ENCODE measurements around the gene PPOX.

PPOX gene

DNA sequence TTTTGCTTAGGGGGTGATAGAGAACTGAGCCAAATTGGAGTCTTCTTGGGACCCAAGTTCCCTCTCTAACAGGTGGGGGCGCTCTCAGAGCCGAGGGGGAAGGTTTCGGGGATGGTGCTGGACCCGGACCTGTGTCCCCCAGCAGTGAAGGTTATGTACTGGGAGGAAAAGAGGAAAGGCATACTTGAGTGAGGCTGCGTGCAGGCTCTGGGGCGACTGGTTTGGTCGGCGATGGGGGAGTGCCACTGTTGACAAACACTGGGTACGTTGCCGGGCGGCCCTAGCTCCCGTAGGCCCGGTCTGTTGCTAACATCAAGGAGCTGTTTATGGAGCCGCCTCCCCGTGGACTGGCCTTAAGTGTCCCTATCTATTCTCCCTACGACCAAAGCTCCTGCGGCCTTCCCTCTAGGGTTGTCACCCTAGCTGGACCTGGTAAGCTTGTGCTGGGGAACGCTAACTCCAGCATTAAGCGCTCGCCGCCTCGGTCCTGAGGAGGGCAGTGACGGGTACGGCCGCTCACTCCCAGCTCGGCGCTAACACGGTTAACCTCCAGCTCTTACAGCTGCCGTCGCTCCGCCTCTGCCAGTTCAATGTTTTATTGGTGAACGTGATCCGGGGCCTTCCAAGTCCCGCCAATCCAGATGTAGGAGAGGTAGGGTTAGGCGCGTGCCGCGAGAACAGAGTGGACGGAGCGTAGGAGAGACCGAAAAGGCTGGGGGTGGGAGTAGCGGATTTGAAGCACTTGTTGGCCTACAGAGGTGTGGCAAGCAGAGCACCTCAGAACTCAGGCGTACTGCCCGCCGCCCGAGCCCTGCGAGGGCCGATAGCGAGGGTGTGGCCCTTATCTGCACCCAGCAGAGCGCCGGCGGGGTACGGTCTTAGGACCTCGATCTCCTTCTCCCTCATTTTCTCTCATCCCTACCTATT, at the start of gene PPOX:
Gene PPOX, plus strand, starts transcription at position 685 of the 927 bp plus-strand sequence. CDS start 422 bp downstream, outside the sequence.
- Histone ChIP-seq H3K4me1 (ENCODE audit: insufficient read depth, low read length) (peaks cover 25% of the 10 kb centered on the region), H3K9ac (ENCODE audit: low read length) (peak within 1 kb of the TSS; percentile 94), H3K36me3 (ENCODE audit: insufficient read depth, low read length) (peaks cover 57% of the 10 kb centered on the region), H3K4me3 (ENCODE audit: low read depth in 1 of 2, low read length in 2 of 2) (peak within 1 kb of the TSS; percentile 73 to 93), H3K27ac (ENCODE audit: low read depth, low read length) (peak within 1 kb of the TSS; percentile 95), H3K9me3 (ENCODE audit: low read length) (no peaks in the 10 kb centered on the region), H3K27me3 (ENCODE audit: control insufficient read depth in 1 of 2, insufficient read depth in 2 of 2, low read length in 2 of 2) (no peaks in the 10 kb centered on the region)

DNA sequence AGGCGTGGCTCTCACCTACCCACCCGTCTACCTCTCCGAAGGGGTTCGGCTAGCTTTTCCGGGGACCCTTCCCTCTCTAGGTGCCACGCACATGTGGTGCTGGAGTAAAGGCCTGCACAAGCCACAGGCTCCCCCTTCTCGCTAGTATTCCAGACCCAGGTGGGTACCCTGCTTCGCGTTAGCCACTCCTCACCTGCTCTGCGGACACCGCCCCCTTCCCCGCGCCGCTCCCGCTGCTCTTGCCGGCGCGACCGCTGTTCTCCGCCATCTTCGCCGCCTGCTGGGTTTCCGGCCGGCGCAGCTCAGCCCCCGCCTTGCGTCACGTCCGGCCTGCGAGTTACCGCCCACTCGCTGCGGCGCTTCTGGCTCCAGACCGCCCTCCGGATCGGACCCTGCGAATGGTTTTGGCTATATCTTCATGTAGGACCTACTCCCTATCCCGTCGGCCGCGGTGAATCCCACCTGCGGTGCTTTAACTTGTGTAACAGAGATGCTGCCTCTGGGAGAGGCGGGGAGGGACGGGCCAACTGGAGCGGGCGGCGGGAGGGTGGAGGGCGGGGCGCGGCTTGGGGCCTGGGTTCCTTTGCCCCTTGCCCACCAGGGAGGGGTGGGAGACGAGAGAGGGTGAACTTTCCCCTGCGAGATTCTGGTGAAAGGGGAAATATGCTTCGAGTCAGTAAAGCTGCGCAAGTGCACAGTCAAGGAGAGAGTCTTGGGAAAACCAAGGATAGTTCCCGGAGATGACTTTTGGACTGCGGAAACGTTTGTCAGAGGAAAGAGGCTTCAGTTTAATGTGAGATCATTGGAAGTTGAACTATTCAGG, 48.3 kb upstream of the PPOX start, which contains the start of the genes NIT1 and PFDN2:
Gene NIT1, plus strand, starts transcription at position 347 of the 823 bp plus-strand sequence. Its CDS starts 72 bp downstream, at position 419.
Gene PFDN2, minus strand, starts transcription at position 279 of the 823 bp plus-strand sequence. Its CDS starts 11 bp downstream, at position 268.
- H3K27me3 ChIP-seq (ENCODE audit: control insufficient read depth in 1 of 2, insufficient read depth in 2 of 2, low read length in 2 of 2): no peaks in the 10 kb centered on the region
- no peaks in the 10 kb centered on the region for H3K9me3 ChIP-seq (ENCODE audit: low read length)
- peak within 1 kb of the TSS; percentile 87 for H3K9ac ChIP-seq (ENCODE audit: low read length)
- H3K4me3 ChIP-seq (ENCODE audit: low read depth in 1 of 2, low read length in 2 of 2): peak within 1 kb of the TSS; percentile 96 to 99
- H3K4me1 ChIP-seq (ENCODE audit: insufficient read depth, low read length): peaks cover 43% of the 10 kb centered on the region
- peak within 1 kb of the TSS; percentile 99 for H3K27ac ChIP-seq (ENCODE audit: low read depth, low read length)
- H3K36me3 ChIP-seq (ENCODE audit: insufficient read depth, low read length): peaks cover 32% of the 10 kb centered on the region

DNA sequence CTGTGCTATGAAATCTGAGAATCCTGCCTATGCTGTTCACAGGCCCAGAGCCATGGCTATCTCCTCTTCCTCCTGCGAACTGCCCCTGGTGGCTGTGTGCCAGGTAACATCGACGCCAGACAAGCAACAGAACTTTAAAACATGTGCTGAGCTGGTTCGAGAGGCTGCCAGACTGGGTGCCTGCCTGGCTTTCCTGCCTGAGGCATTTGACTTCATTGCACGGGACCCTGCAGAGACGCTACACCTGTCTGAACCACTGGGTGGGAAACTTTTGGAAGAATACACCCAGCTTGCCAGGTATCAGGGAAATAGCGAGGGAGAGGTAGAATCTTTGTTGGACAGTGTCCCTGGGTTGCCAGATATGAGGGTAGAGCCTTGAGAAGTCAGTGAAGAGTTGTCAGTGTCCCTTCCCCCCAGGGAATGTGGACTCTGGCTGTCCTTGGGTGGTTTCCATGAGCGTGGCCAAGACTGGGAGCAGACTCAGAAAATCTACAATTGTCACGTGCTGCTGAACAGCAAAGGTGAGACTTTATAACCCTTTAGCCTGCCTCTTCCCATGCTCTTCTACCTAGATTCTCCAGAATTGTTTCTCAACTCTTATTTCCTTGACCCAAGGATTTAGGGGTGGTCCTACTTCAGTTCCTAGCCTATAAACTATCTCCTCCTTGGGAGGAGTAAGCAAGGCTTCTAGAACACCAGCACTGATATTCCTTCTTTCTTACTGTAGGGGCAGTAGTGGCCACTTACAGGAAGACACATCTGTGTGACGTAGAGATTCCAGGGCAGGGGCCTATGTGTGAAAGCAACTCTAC, 46.9 kb upstream of the PPOX start:
- Histone ChIP-seq H3K4me3 (ENCODE audit: low read depth in 1 of 2, low read length in 2 of 2) (peak overlapping the region; percentile 96 to 99), H3K36me3 (ENCODE audit: insufficient read depth, low read length) (peaks cover 44% of the 10 kb centered on the region), H3K4me1 (ENCODE audit: insufficient read depth, low read length) (peaks cover 43% of the 10 kb centered on the region), H3K9me3 (ENCODE audit: low read length) (no peaks in the 10 kb centered on the region), H3K27ac (ENCODE audit: low read depth, low read length) (peak overlapping the region; percentile 99), H3K27me3 (ENCODE audit: control insufficient read depth in 1 of 2, insufficient read depth in 2 of 2, low read length in 2 of 2) (no peaks in the 10 kb centered on the region), H3K9ac (ENCODE audit: low read length) (peak overlapping the region; percentile 87)

GRCh38 chr1:161121042-161121650, 45.1 kb upstream of the PPOX start:
- Histone ChIP-seq H3K9ac (ENCODE audit: low read length) (no peak overlapping the region), H3K4me3 (ENCODE audit: low read depth in 1 of 2, low read length in 2 of 2) (no peak overlapping the region), H3K27me3 (ENCODE audit: control insufficient read depth in 1 of 2, insufficient read depth in 2 of 2, low read length in 2 of 2) (no peaks in the 10 kb centered on the region), H3K27ac (ENCODE audit: low read depth, low read length) (no peak overlapping the region), H3K4me1 (ENCODE audit: insufficient read depth, low read length) (peaks cover 35% of the 10 kb centered on the region), H3K36me3 (ENCODE audit: insufficient read depth, low read length) (peaks cover 47% of the 10 kb centered on the region), H3K9me3 (ENCODE audit: low read length) (no peaks in the 10 kb centered on the region)

- peaks cover 52% of the 10 kb centered on the region for H3K36me3 ChIP-seq (ENCODE audit: insufficient read depth, low read length)
- no peaks in the 10 kb centered on the region for H3K9me3 ChIP-seq (ENCODE audit: low read length)
- no peak overlapping the region for H3K4me3 ChIP-seq (ENCODE audit: low read depth in 1 of 2, low read length in 2 of 2)
- no peak overlapping the region for H3K9ac ChIP-seq (ENCODE audit: low read length)
- H3K4me1 ChIP-seq (ENCODE audit: insufficient read depth, low read length): peaks cover 28% of the 10 kb centered on the region
- H3K27me3 ChIP-seq (ENCODE audit: control insufficient read depth in 1 of 2, insufficient read depth in 2 of 2, low read length in 2 of 2): no peaks in the 10 kb centered on the region
- H3K27ac ChIP-seq (ENCODE audit: low read depth, low read length): no peak overlapping the region
Measured at GRCh38 chr1:161121834-161122233, 44.4 kb upstream of the PPOX start.

GRCh38 chr1:161122967-161123366, 43.3 kb upstream of the PPOX start:
- Histone ChIP-seq H3K9ac (ENCODE audit: low read length) (no peak overlapping the region), H3K36me3 (ENCODE audit: insufficient read depth, low read length) (peaks cover 60% of the 10 kb centered on the region), H3K4me3 (ENCODE audit: low read depth in 1 of 2, low read length in 2 of 2) (no peak overlapping the region), H3K9me3 (ENCODE audit: low read length) (no peaks in the 10 kb centered on the region), H3K27me3 (ENCODE audit: control insufficient read depth in 1 of 2, insufficient read depth in 2 of 2, low read length in 2 of 2) (no peaks in the 10 kb centered on the region), H3K4me1 (ENCODE audit: insufficient read depth, low read length) (peaks cover 27% of the 10 kb centered on the region), H3K27ac (ENCODE audit: low read depth, low read length) (no peak overlapping the region)

- H3K4me1 ChIP-seq (ENCODE audit: insufficient read depth, low read length): peaks cover 35% of the 10 kb centered on the region
- peaks cover 43% of the 10 kb centered on the region for H3K36me3 ChIP-seq (ENCODE audit: insufficient read depth, low read length)
- H3K27ac ChIP-seq (ENCODE audit: low read depth, low read length): no peak overlapping the region
- no peaks in the 10 kb centered on the region for H3K9me3 ChIP-seq (ENCODE audit: low read length)
- no peaks in the 10 kb centered on the region for H3K27me3 ChIP-seq (ENCODE audit: control insufficient read depth in 1 of 2, insufficient read depth in 2 of 2, low read length in 2 of 2)
- no peak overlapping the region for H3K4me3 ChIP-seq (ENCODE audit: low read depth in 1 of 2, low read length in 2 of 2)
- H3K9ac ChIP-seq (ENCODE audit: low read length): no peak overlapping the region
Measured at GRCh38 chr1:161127649-161128048, 38.6 kb upstream of the PPOX start.

GRCh38 chr1:161128591-161129420, 37.4 kb upstream of the PPOX start:
- H3K4me1 ChIP-seq (ENCODE audit: insufficient read depth, low read length): peaks cover 42% of the 10 kb centered on the region

DNA sequence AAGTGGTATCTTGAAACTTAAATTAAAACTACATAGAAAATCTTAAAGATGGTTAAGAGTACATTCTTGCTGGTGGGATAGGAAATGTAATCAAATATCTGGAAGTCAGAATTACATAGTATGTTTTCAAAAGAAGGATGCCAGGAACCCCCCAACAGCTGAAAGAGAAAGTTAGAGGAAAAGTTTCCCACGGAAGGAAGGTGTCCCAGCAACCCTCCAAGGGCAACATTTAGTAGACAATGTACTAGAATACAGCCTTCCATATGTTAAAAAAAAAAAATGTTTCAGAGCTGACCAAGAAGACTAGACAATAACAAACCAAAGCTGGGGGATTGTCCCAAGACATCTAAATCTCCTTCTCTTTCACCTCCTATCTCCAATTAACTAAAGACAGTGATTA, 36.0 kb upstream of the PPOX start:
- Histone ChIP-seq H3K4me3 (ENCODE audit: low read depth in 1 of 2, low read length in 2 of 2) (no peak overlapping the region), H3K4me1 (ENCODE audit: insufficient read depth, low read length) (peaks cover 45% of the 10 kb centered on the region), H3K9me3 (ENCODE audit: low read length) (no peaks in the 10 kb centered on the region), H3K36me3 (ENCODE audit: insufficient read depth, low read length) (peaks cover 24% of the 10 kb centered on the region), H3K27ac (ENCODE audit: low read depth, low read length) (no peak overlapping the region), H3K27me3 (ENCODE audit: control insufficient read depth in 1 of 2, insufficient read depth in 2 of 2, low read length in 2 of 2) (no peaks in the 10 kb centered on the region), H3K9ac (ENCODE audit: low read length) (no peak overlapping the region)

More at GRCh38 chr1:161128591-161129420, 37.4 kb upstream of the PPOX start:
- H3K9ac ChIP-seq (ENCODE audit: low read length): no peak overlapping the region
- no peaks in the 10 kb centered on the region for H3K27me3 ChIP-seq (ENCODE audit: control insufficient read depth in 1 of 2, insufficient read depth in 2 of 2, low read length in 2 of 2)
- peaks cover 32% of the 10 kb centered on the region for H3K36me3 ChIP-seq (ENCODE audit: insufficient read depth, low read length)
- H3K9me3 ChIP-seq (ENCODE audit: low read length): no peaks in the 10 kb centered on the region
- no peak overlapping the region for H3K4me3 ChIP-seq (ENCODE audit: low read depth in 1 of 2, low read length in 2 of 2)
- H3K27ac ChIP-seq (ENCODE audit: low read depth, low read length): no peak overlapping the region

Data from muscle layer of colon (tissue), 2 donors.